IPS-20b (cell line): Measurements from ENCODE around the gene TENM4.

ENCODE experiments used
- H3K27ac ChIP-seq: one replicate; pipeline ENCODE4 v1.5.1; 2013; ENCODE audit warnings: low read length
- H3K27me3 ChIP-seq: 2 replicates; pipeline ENCODE4 v1.6.1; 2013; ENCODE audit warnings: mild to moderate bottlenecking, low read length, inconsistent platforms; ENCODE audit not compliant: insufficient read depth
- H3K36me3 ChIP-seq: 2 replicates; pipeline ENCODE4 v1.6.1; 2013; ENCODE audit warnings: low read depth, mild to moderate bottlenecking, inconsistent platforms, low read length, moderate library complexity; ENCODE audit not compliant: insufficient read depth
- H3K4me1 ChIP-seq: 2 replicates; pipeline ENCODE4 v1.6.1; 2013; ENCODE audit warnings: mild to moderate bottlenecking, control low read depth, inconsistent platforms, low read length, moderate library complexity; ENCODE audit not compliant: insufficient read depth
- H3K4me3 ChIP-seq: 2 replicates; pipeline ENCODE4 v1.5.1; 2013; ENCODE audit warnings: mild to moderate bottlenecking, low read length, inconsistent platforms
- H3K9ac ChIP-seq: 2 replicates; pipeline ENCODE4 v1.6.1; 2013; ENCODE audit warnings: low read depth, mild to moderate bottlenecking, inconsistent platforms, low read length, moderate library complexity
- H3K9me3 ChIP-seq: 2 replicates; pipeline ENCODE4 v1.6.1; 2013; ENCODE audit warnings: mild to moderate bottlenecking, low read depth, low read length, inconsistent platforms; ENCODE audit not compliant: insufficient read depth

Gene TENM4

GRCh38 chr11:78767027-78767932 lies 673.5 kb downstream of the TENM4 start:
- H3K4me3 ChIP-seq = no peak overlapping the region
- no peaks in the 10 kb centered on the region for H3K27me3 ChIP-seq
- no peaks in the 10 kb centered on the region for H3K9me3 ChIP-seq
- H3K9ac ChIP-seq = no peak overlapping the region
- no peaks in the 10 kb centered on the region; the same call in 1 of the 2 replicates for H3K36me3 ChIP-seq
- H3K27ac ChIP-seq = no peak overlapping the region
- H3K4me1 ChIP-seq = no peaks in the 10 kb centered on the region

- no peaks in the 10 kb centered on the region for H3K9me3 ChIP-seq
- no peak overlapping the region for H3K4me3 ChIP-seq
- H3K27me3 ChIP-seq = no peaks in the 10 kb centered on the region
- no peak overlapping the region for H3K27ac ChIP-seq
- no peaks in the 10 kb centered on the region for H3K4me1 ChIP-seq
- H3K36me3 ChIP-seq = no peaks in the 10 kb centered on the region
- no peak overlapping the region for H3K9ac ChIP-seq
Measured at GRCh38 chr11:78764946-78765345, 675.9 kb downstream of the TENM4 start.

GRCh38 chr11:78763664-78764063 lies 677.2 kb downstream of the TENM4 start:
- H3K27me3 ChIP-seq = no peaks in the 10 kb centered on the region
- no peak overlapping the region for H3K4me3 ChIP-seq
- H3K4me1 ChIP-seq = no peaks in the 10 kb centered on the region
- H3K9me3 ChIP-seq = no peaks in the 10 kb centered on the region
- no peak overlapping the region for H3K9ac ChIP-seq
- H3K36me3 ChIP-seq = no peaks in the 10 kb centered on the region
- no peak overlapping the region for H3K27ac ChIP-seq

GRCh38 chr11:78762105-78762504 lies 678.7 kb downstream of the TENM4 start:
- H3K4me3 ChIP-seq = no peak overlapping the region
- H3K36me3 ChIP-seq = no peaks in the 10 kb centered on the region
- H3K9me3 ChIP-seq = no peaks in the 10 kb centered on the region
- H3K4me1 ChIP-seq = no peaks in the 10 kb centered on the region
- H3K27me3 ChIP-seq = no peaks in the 10 kb centered on the region
- no peak overlapping the region for H3K9ac ChIP-seq
- no peak overlapping the region for H3K27ac ChIP-seq

- no peaks in the 10 kb centered on the region for H3K4me1 ChIP-seq
- H3K27ac ChIP-seq = no peak overlapping the region
- no peak overlapping the region for H3K4me3 ChIP-seq
- H3K36me3 ChIP-seq = no peaks in the 10 kb centered on the region; the same call in 1 of the 2 replicates
- no peaks in the 10 kb centered on the region for H3K9me3 ChIP-seq
- no peak overlapping the region for H3K9ac ChIP-seq
- no peaks in the 10 kb centered on the region for H3K27me3 ChIP-seq
Measured at GRCh38 chr11:78759071-78759470, 681.8 kb downstream of the TENM4 start.

- Histone ChIP-seq H3K27me3 (no peaks in the 10 kb centered on the region), H3K36me3 (no peaks in the 10 kb centered on the region; the same call in 1 of the 2 replicates), H3K4me3 (no peak overlapping the region), H3K9ac (no peak overlapping the region), H3K27ac (no peak overlapping the region), H3K4me1 (no peaks in the 10 kb centered on the region), H3K9me3 (no peaks in the 10 kb centered on the region)
Measured at GRCh38 chr11:78753297-78753696, 687.5 kb downstream of the TENM4 start.

- Histone ChIP-seq H3K9me3 (no peaks in the 10 kb centered on the region), H3K4me3 (no peak overlapping the region), H3K27ac (no peak overlapping the region), H3K27me3 (no peaks in the 10 kb centered on the region), H3K36me3 (no peaks in the 10 kb centered on the region; the same call in 1 of the 2 replicates), H3K9ac (no peak overlapping the region), H3K4me1 (no peaks in the 10 kb centered on the region)
Measured at GRCh38 chr11:78752494-78752893, 688.3 kb downstream of the TENM4 start.

- no peaks in the 10 kb centered on the region for H3K4me1 ChIP-seq
- no peak overlapping the region for H3K27ac ChIP-seq
- H3K4me3 ChIP-seq = no peak overlapping the region
- no peaks in the 10 kb centered on the region for H3K9me3 ChIP-seq
- no peak overlapping the region for H3K9ac ChIP-seq
- no peaks in the 10 kb centered on the region for H3K27me3 ChIP-seq
- H3K36me3 ChIP-seq = no peaks in the 10 kb centered on the region; the same call in 1 of the 2 replicates
Measured at GRCh38 chr11:78748918-78749690, 691.7 kb downstream of the TENM4 start.

GRCh38 chr11:78744949-78745348 lies 695.9 kb downstream of the TENM4 start:
- Histone ChIP-seq H3K4me3 (no peak overlapping the region), H3K27ac (no peak overlapping the region), H3K36me3 (no peaks in the 10 kb centered on the region), H3K9ac (no peak overlapping the region), H3K4me1 (no peaks in the 10 kb centered on the region), H3K27me3 (no peaks in the 10 kb centered on the region), H3K9me3 (no peaks in the 10 kb centered on the region)

GRCh38 chr11:78744202-78744601 lies 696.6 kb downstream of the TENM4 start:
- H3K9me3 ChIP-seq = no peaks in the 10 kb centered on the region
- H3K9ac ChIP-seq = no peak overlapping the region
- H3K36me3 ChIP-seq = no peaks in the 10 kb centered on the region
- H3K4me3 ChIP-seq = no peak overlapping the region
- H3K27ac ChIP-seq = no peak overlapping the region
- no peaks in the 10 kb centered on the region for H3K4me1 ChIP-seq
- no peaks in the 10 kb centered on the region for H3K27me3 ChIP-seq

- H3K36me3 ChIP-seq = no peaks in the 10 kb centered on the region
- H3K4me3 ChIP-seq = no peak overlapping the region
- H3K4me1 ChIP-seq = no peaks in the 10 kb centered on the region
- H3K9me3 ChIP-seq = no peaks in the 10 kb centered on the region
- H3K27me3 ChIP-seq = no peaks in the 10 kb centered on the region
- H3K9ac ChIP-seq = no peak overlapping the region
- H3K27ac ChIP-seq = no peak overlapping the region
Measured at GRCh38 chr11:78742430-78742829, 698.4 kb downstream of the TENM4 start.

- no peak overlapping the region for H3K9ac ChIP-seq
- H3K9me3 ChIP-seq = no peaks in the 10 kb centered on the region
- H3K36me3 ChIP-seq = no peaks in the 10 kb centered on the region
- no peaks in the 10 kb centered on the region for H3K4me1 ChIP-seq
- H3K27ac ChIP-seq = no peak overlapping the region
- H3K4me3 ChIP-seq = no peak overlapping the region
- no peaks in the 10 kb centered on the region for H3K27me3 ChIP-seq
Measured at GRCh38 chr11:78741741-78742140, 699.1 kb downstream of the TENM4 start.
